GM21390 (cell line): Measurements from ENCODE around the gene OR5C1.
"Not testable (repeated sequence)": the region's sequence is repeated elsewhere in the genome, so short reads cannot be mapped to it uniquely, and the experiment has no call there.

Experiments used
- ATAC-seq: cut with Tn5 transposase; IDR thresholded peaks from one replicate; pipeline ENCODE4 v1.9.1; 2021; ENCODE audit not compliant: unreplicated experiment

Gene OR5C1

GRCh38 chr9:122788831-122789230 lies at the start of gene OR5C1:
Gene OR5C1 (plus strand): TSS chr9:122788933. CDS start chr9:122788933, 0 bp downstream.
- no peak for ATAC-seq

GRCh38 chr9:122742003-122742402 lies 46.7 kb upstream of the OR5C1 start, which contains the start of gene OR1L6:
Gene OR1L6 (plus strand): TSS chr9:122742303. CDS start chr9:122749848, 7,545 bp downstream.
- no peak for ATAC-seq

GRCh38 chr9:122754825-122755224 lies 33.9 kb upstream of the OR5C1 start:
- ATAC-seq = no peak

GRCh38 chr9:122767817-122768216 lies 20.9 kb upstream of the OR5C1 start:
- no peak for ATAC-seq

DNA sequence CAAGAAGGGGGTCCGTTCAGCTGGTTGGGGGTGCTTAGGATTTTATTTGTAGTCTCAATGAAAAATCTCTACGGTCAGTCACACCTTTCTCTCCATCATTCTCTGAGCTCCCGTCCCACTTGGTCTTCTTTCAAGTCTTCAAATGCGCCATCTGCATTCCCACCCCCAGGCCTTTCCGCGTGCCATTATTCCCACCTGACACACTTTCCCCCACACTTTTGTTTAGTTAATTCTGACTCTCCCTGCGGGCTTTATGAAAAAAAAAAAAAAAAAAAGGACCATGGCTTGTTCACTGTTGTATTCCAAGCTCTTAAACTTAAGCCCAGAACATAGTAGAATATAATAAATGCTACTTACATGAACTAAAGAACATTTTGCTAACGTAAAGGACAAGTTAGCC lies 11.7 kb upstream of the OR5C1 start:
- no peak for ATAC-seq

- no peak for ATAC-seq
Observed at GRCh38 chr9:122777935-122778627, 10.7 kb upstream of the OR5C1 start.

GRCh38 chr9:122779181-122779580 lies 9.6 kb upstream of the OR5C1 start:
- ATAC-seq = no peak

GRCh38 chr9:122780026-122780425 lies 8.7 kb upstream of the OR5C1 start:
- ATAC-seq = no peak

GRCh38 chr9:122781671-122782070 lies 7.1 kb upstream of the OR5C1 start:
- ATAC-seq = no peak

DNA sequence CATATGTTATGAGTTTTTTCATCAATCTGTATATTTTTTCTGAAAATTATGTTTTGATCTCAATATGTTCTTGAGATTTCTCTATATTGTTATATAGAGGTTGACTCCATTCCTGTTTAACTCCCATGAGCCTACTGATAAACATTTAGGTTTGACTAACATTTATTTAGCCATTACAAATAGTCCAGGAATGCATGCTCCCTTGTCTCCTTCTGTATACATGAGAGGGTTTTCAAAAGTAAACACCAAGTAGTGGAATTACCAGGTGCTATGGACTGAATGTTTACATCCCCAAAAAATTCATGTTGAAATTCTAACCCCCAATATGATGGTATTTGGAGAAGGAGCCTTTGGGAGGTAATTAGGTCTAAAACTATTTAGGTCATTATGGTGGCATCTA lies 3.5 kb upstream of the OR5C1 start:
- ATAC-seq = no peak

DNA sequence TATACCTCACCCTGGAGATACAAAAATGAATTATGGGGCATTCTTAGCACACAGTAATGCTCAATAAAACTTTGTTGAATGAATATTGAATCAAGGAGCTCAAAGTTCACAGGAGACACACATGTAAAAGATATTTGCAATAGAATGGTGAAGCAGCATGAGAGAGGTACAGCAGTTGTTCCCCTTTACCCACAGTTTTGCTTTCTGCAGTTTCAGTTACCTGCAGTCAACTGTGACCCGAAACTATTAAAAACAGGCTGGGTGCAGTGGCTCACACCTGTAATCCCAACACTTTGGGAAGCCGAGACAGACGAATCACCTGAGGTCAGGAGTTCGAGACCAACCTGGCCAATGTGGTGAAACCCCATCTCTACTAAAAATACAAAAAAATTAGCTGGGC lies 2.4 kb upstream of the OR5C1 start:
- ATAC-seq = no peak

GRCh38 chr9:122789256-122790046 lies 718 bp downstream of the OR5C1 start:
- no peak for ATAC-seq

- ATAC-seq = no peak
Observed at GRCh38 chr9:122791872-122792669, 3.3 kb downstream of the OR5C1 start.

- ATAC-seq = no peak
Observed at GRCh38 chr9:122797316-122798063, 8.8 kb downstream of the OR5C1 start.

DNA sequence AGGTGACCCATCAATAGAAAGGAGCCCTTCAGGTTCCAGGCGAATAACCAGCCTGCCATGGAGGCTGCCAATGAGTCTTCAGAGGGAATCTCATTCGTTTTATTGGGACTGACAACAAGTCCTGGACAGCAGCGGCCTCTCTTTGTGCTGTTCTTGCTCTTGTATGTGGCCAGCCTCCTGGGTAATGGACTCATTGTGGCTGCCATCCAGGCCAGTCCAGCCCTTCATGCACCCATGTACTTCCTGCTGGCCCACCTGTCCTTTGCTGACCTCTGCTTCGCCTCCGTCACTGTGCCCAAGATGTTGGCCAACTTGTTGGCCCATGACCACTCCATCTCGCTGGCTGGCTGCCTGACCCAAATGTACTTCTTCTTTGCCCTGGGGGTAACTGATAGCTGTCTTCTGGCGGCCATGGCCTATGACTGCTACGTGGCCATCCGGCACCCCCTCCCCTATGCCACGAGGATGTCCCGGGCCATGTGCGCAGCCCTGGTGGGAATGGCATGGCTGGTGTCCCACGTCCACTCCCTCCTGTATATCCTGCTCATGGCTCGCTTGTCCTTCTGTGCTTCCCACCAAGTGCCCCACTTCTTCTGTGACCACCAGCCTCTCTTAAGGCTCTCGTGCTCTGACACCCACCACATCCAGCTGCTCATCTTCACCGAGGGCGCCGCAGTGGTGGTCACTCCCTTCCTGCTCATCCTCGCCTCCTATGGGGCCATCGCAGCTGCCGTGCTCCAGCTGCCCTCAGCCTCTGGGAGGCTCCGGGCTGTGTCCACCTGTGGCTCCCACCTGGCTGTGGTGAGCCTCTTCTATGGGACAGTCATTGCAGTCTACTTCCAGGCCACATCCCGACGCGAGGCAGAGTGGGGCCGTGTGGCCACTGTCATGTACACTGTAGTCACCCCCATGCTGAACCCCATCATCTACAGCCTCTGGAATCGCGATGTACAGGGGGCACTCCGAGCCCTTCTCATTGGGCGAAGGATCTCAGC lies 11.6 kb downstream of the OR5C1 start, which contains the start of gene OR1K1:
OR1K1 (plus strand) TSS at position 58 of the 995 bp plus-strand sequence; CDS start at position 58, 0 bp downstream.
- no peak for ATAC-seq

- ATAC-seq = no peak
Observed at GRCh38 chr9:122806661-122807060, 17.9 kb downstream of the OR5C1 start.

DNA sequence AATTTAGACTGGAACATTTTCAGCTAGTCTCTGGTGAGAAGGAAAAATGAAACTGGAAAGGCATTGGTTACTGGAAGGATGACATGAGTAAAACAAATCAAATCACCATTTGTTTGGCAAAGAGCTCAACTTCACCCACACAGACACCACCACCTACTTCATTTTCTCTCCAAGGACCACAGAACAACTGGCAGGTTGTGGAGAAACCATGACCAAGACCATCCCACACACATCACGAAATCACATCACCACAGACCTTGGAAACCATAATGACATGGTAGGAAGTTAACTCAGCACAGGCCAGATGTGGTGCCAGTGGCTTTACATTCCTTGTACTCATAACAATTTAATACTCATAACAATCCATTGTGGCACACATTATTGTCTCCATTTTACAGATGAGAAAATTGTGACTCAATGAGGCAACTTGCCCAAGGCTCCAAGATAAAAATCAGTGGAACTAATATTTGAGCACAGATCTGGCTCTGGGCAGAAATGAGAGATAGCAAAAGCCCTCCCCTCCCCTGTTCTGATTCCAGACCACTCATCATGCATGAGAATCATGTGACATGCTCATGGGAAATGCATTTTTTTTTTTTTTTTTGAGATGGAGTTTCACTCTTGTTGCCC lies 18.7 kb downstream of the OR5C1 start:
- no peak for ATAC-seq

- ATAC-seq = no peak
Observed at GRCh38 chr9:122808141-122808540, 19.4 kb downstream of the OR5C1 start.

DNA sequence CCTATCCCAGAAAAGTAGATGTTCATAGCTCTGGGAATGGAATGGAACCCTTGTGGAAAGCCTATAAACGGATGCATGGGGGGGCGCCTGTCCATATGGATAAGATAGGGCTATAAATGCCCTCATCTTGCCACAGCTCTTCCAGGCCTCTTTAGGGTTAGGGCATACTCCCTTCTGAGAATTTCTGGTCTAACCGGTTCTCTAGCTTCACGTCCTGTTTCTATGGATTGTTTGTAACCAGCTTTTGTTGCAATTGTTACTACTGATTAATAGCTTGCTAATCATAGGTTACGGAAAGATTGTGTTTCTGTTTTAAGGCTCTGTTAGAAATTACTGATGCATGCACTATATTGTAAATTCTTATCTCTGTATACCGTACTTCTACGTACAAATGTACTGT lies 20.5 kb downstream of the OR5C1 start:
- ATAC-seq = not testable (repeated sequence)
